ENCODE measurements around the gene NPAS2. TPM values are rescaled to one million over a fixed set of nuclear protein-coding genes. Genes with fewer than 3 reads are reported as not detected.

Gene NPAS2
- total RNA-seq, 8 experiments from 2014 or later: 1.6 to 35.0 (median 6.4) TPM

DNA sequence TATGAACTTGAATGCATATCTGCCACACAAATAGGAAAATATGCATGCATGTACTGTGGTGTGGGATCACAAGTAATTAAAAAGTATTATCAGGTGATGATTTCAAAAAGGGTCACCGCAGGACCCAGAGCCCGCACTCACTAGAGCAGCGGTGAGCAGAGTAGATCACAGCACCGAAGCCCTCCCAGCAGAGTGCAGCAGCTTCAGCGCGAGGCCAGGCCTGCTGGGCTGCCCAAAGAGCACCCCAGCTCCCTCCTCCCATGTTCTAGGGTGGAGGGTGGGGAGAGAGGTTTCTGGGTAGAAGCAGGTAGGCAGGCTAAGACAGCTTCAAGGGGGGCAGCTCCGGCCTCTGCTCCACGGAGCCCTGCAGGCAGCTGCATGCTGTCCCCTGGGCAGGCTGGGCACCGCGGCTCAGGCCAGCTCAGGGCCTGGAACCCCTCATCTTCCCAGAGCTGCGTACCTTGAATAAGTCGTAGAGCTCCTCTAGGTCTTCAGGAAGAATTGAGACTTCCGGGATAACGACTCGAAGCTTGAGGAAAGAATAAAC, 207.1 kb downstream of the NPAS2 start:
- Histone ChIP-seq H3K4me1 (replicated peaks in 1 of 2) (peaks cover 6 to 7% of the 10 kb centered on the region in 2 donors), H3K4me3 (no peak overlapping the region), H3K27ac (no peak overlapping the region)
- ATAC-seq (replicated peaks in 6 of 8): peak in 2 of 8 experiments; percentile 12 to 36
- in situ Hi-C loops (cut with MboI; ENCODE audit: low pct_unique_long_range_greater_than_20kb in 2 of 9, low sequenced_read_pairs in 9 of 9, unreplicated experiment in 9 of 9): loop anchor here in 1 of 9 experiments (25.0 kb wide), 1 partner anchor 160 kb away; no protein-coding TSS in a partner anchor
- WGBS, 10 experiments: 70 to 100% (median 100%) methylated on average over 1 to 5 of the region's 15 CpGs; no CpG with 5 or more reads in 2 of the 10 experiments

DNA sequence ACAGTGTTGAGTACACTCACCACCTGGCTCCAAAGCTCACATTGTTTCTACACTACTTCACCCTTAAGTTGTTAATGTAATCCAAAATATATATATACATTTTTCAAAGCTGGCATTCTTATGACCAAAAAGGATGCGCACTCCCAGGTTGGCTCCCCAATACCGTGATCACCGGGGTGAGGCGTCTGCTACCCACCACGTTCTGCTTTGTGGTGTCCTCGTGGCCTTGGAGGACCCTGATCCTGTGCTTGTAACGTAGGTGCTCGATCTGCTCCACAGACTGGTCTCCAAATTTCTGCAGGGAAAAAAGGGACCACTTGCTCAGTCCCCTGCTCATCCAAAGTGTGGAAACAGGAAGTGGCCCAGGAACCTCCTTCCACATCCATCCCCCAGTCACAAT, 207.9 kb downstream of the NPAS2 start:
- no peak overlapping the region for H3K27ac ChIP-seq
- H3K4me3 ChIP-seq: no peak overlapping the region
- in situ Hi-C loops (cut with MboI; ENCODE audit: low pct_unique_long_range_greater_than_20kb in 2 of 9, low sequenced_read_pairs in 9 of 9, unreplicated experiment in 9 of 9): loop anchor here in 1 of 9 experiments (25.0 kb wide), 1 partner anchor 159 kb away; no protein-coding TSS in a partner anchor
- peaks cover 6 to 7% of the 10 kb centered on the region in 2 donors for H3K4me1 ChIP-seq (replicated peaks in 1 of 2)
- 60 to 100% (median 99%) methylated on average over 1 to 6 of the region's 8 CpGs; no CpG with 5 or more reads in 4 of the 10 experiments for WGBS, 10 experiments
- no peak for ATAC-seq (replicated peaks in 6 of 8)

DNA sequence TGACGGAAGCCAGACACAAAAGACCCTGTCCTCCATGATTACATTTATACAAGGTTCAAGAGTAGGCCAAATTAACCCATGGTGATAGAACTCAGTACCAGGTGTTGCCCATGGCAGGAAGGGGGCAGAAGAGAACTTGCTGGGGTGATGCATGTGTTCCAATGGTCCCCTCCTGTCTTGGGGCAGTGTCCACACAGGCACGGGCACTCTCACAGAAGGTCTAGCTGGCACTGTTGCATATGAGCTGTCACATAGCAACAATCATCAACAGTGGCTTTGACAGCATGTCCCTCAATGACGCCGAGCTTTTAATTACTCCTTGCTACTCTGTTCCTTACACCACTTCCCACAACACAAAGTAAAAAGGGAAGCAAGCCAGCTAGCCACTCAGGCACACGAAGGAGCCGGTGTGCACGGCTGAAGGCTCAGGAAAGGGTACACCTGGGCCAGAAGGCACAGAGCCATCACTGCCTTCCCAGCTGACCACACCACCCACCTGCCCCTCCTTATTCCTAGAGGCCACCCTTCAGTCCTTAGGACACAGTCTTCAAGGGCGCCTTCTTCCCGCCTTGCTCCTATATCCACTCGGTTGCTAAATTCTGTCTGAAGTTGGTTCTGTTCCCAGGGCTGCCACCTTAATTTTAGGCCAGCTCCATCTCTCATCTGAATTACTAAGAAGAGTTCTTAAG, 211.1 kb downstream of the NPAS2 start:
- in situ Hi-C loops (cut with MboI; ENCODE audit: low pct_unique_long_range_greater_than_20kb in 2 of 9, low sequenced_read_pairs in 9 of 9, unreplicated experiment in 9 of 9): loop anchor here in 1 of 9 experiments (25.0 kb wide), 1 partner anchor 156 kb away; no protein-coding TSS in a partner anchor

DNA sequence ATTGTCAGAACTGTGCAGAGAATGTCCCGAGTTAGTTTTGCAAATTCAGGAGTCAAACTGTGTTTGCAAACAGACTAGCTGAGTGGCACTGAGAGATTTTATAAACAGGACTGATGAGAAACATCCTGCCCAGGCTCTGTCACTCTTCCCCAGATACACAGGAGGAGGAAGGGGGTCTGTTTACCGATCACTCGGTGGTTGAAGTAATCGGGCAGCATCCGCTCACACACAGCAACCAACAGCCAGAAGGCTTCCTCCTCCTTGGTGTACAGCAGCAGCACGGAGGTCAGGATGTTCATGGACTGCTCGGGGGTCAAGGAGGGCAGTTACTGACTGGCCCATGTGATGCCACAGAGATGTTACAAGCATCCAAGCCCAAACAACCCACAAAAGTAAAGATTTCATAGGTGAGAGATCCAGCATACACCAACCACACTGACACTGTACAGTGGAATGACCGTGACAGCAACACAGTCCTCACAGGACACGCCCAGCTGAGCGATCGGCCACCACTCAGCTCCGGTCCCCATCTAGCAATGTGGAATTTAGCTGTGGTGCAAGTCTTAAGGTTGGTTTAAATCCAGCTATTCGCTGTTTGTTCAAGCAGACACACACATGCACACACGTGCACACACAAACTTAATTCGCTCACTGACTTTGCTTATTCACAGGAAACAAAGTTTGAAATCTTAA, 212.3 kb downstream of the NPAS2 start:
- Histone ChIP-seq H3K4me1 (replicated peaks in 1 of 2) (no peaks in the 10 kb centered on the region), H3K27ac (no peak overlapping the region), H3K4me3 (no peak overlapping the region)
- in situ Hi-C loops (cut with MboI; ENCODE audit: low pct_unique_long_range_greater_than_20kb in 2 of 9, low sequenced_read_pairs in 9 of 9, unreplicated experiment in 9 of 9): loop anchor here in 1 of 9 experiments (25.0 kb wide), 1 partner anchor 155 kb away; no protein-coding TSS in a partner anchor
- peak in 2 of 8 experiments; percentile 15 to 68 for ATAC-seq (replicated peaks in 6 of 8)
- WGBS, 10 experiments: 68 to 97% (median 91%) methylated on average over 1 to 15 of the region's 15 CpGs; no CpG with 5 or more reads in 2 of the 10 experiments

More for the DNA sequence above, 211.1 kb downstream of the NPAS2 start:
- WGBS, 10 experiments: 20 to 100% (median 82%) methylated on average over 1 to 9 of the region's 10 CpGs; no CpG with 5 or more reads in 3 of the 10 experiments
- Histone ChIP-seq H3K27ac (no peak overlapping the region), H3K4me1 (replicated peaks in 1 of 2) (peaks cover 4 to 5% of the 10 kb centered on the region in 2 donors), H3K4me3 (no peak overlapping the region)
- ATAC-seq (replicated peaks in 6 of 8): no peak

DNA sequence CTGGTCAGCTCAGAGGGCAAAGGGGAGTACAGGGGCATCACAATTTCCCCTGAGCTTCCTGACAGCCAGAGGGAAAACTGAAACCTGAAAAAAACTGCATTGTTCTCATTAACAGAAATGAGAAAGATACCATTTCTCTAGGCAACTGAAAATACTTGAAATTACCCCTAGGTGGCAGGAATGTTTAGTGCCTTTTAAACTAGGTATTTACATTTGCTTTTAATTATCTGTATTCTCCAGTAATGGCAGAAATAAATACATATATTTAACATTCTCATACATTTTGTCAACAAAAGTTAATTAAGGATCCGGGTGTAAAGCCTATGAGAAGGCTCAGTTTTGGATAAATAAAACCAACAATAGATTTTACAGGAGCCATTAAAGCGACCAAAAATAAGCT, 216.6 kb downstream of the NPAS2 start:
- Histone ChIP-seq H3K4me1 (replicated peaks in 1 of 2) (no peaks in the 10 kb centered on the region), H3K27ac (no peak overlapping the region), H3K4me3 (no peak overlapping the region)
- in situ Hi-C loops (cut with MboI; ENCODE audit: low pct_unique_long_range_greater_than_20kb in 2 of 9, low sequenced_read_pairs in 9 of 9, unreplicated experiment in 9 of 9): loop anchor here in 1 of 9 experiments (25.0 kb wide), 1 partner anchor 151 kb away; no protein-coding TSS in a partner anchor
- WGBS, 10 experiments: 0 to 100% (median 71%) methylated on average over 1 to 2 of the region's 2 CpGs; no CpG with 5 or more reads in 1 of the 10 experiments
- ATAC-seq (replicated peaks in 6 of 8): peak in 3 of 8 experiments; percentile 37 to 53 (median 47)

DNA sequence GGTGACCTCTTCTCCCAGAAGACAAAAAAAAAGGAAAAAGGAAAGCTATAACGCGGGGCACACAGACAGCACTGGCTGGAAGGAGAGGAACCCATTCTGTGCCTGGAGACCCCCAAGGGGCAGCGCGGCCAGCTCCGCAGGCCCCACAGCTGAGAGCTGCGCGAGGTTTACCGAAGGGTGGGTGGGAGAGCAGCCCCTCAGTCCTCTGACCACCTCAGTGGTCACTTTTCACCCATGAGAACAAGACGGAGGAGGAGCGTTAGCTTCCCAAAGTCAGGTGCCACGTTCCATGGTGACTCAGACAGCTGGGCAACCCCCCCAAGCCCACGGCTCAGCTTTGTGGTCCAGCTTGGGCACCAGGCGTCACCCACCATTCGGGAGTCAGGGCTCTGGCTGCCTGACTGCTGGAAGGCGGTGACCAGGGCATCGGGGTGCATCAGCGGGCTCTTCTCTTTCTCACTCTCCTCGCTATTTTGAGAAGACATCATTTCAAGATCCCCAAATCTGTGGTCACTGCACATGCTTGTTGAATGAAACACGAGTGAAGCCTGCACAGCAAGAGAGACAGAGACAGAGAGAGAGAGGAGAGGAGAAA, 217.3 kb downstream of the NPAS2 start:
- Histone ChIP-seq H3K4me1 (replicated peaks in 1 of 2) (no peaks in the 10 kb centered on the region), H3K4me3 (no peak overlapping the region), H3K27ac (no peak overlapping the region)
- in situ Hi-C loops (cut with MboI; ENCODE audit: low pct_unique_long_range_greater_than_20kb in 2 of 9, low sequenced_read_pairs in 9 of 9, unreplicated experiment in 9 of 9): loop anchor here in 1 of 9 experiments (25.0 kb wide), 1 partner anchor 150 kb away; no protein-coding TSS in a partner anchor
- 69 to 100% (median 98%) methylated on average over 1 to 19 of the region's 19 CpGs; no CpG with 5 or more reads in 1 of the 10 experiments for WGBS, 10 experiments
- no peak for ATAC-seq (replicated peaks in 6 of 8)

DNA sequence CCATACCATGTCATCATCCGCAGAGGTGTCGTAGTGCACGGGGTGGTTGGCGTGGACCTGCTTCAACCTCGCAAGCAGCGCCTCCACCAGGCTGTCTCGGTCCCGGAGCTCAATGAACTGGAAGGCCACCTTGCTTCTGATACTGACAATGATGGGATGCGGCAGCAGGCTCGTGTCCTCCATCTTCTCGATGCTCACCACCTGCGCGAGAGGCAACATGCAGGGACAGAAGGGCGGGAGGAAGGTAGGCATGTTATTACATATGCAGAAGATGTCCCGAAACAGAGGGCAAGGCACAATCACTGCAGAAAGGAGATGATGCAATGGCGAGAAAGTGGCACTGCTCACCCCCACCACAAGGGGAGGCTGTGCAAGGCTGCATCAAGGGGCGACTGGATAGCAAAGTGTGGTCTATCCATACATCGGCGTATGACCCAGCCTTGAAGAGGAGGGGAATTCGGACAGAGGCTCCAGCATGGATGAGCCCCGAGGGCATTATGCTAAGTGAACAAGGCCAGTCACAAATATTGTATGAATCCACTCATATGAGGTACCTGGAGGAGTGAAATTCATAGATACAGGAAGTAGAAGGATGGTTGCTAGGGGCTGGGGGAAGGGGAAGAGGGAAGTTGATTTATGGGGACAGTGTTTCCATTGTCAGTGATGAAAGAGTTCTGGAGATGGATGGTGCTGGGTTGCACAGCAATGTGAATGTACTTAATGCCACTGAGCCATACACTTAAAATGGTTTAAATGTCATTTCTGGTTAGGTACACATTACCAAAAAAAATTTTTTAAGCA, 218.7 kb downstream of the NPAS2 start:
- Histone ChIP-seq H3K4me1 (replicated peaks in 1 of 2) (no peaks in the 10 kb centered on the region), H3K4me3 (no peak overlapping the region), H3K27ac (no peak overlapping the region)
- WGBS, 10 experiments: 60 to 100% (median 92%) methylated on average over 1 to 5 of the region's 21 CpGs; no CpG with 5 or more reads in 3 of the 10 experiments
- ATAC-seq (replicated peaks in 6 of 8): peak in 2 of 8 experiments; percentile 23 to 50
- in situ Hi-C loops (cut with MboI; ENCODE audit: low pct_unique_long_range_greater_than_20kb in 2 of 9, low sequenced_read_pairs in 9 of 9, unreplicated experiment in 9 of 9): loop anchor here in 1 of 9 experiments (25.0 kb wide), 1 partner anchor 149 kb away; no protein-coding TSS in a partner anchor

DNA sequence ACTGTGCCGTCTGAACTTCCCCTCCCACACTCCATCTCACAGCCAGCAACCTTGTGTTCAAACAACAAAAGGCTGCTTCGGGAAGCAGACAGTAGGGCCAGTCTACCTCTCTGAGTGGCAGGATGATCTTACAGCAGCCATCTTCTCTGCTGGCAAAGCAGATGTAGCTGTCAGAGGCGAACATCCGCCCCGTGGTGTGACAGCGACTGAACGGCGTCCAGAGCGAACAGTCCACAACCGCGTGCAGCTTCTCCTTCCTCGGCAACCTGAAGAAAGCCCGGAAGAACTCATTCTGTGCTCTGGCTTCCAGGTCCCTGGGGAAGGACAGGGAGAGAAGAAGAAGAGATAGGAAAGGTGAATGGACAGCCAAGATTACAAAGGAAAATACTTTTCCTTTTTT, 220.1 kb downstream of the NPAS2 start:
- Histone ChIP-seq H3K27ac (no peak overlapping the region), H3K4me3 (no peak overlapping the region), H3K4me1 (replicated peaks in 1 of 2) (no peaks in the 10 kb centered on the region)
- in situ Hi-C loops (cut with MboI; ENCODE audit: low pct_unique_long_range_greater_than_20kb in 2 of 9, low sequenced_read_pairs in 9 of 9, unreplicated experiment in 9 of 9): loop anchor here in 1 of 9 experiments (25.0 kb wide), 1 partner anchor 147 kb away; no protein-coding TSS in a partner anchor
- ATAC-seq (replicated peaks in 6 of 8): no peak
- 10 to 80% (median 59%) methylated on average over 1 to 10 of the region's 13 CpGs; no CpG with 5 or more reads in 4 of the 10 experiments for WGBS, 10 experiments

DNA sequence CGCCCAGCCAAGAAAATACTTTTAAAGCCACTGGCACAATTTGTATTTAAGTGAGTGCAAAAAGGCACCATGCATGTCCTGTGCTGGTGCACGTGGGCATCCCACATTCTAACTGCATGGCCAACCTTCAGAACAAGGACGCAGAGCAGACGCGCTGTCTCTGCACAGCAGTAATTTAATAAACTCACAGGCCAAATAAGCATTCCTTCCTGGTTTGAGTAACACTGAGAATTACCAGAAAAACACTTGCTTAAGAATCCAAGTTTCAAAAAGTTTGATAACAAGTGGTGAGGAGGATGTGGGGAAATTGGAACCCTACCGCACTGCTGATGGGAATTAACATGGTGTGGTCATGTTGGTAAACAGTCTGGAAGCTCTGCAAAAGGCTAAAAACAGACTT, 220.8 kb downstream of the NPAS2 start:
- WGBS, 10 experiments: 77 to 100% (median 99%) methylated on average over 1 to 6 of the region's 6 CpGs; no CpG with 5 or more reads in 2 of the 10 experiments
- in situ Hi-C loops (cut with MboI; ENCODE audit: low pct_unique_long_range_greater_than_20kb in 2 of 9, low sequenced_read_pairs in 9 of 9, unreplicated experiment in 9 of 9): loop anchor here in 1 of 9 experiments (25.0 kb wide), 1 partner anchor 147 kb away; no protein-coding TSS in a partner anchor
- H3K27ac ChIP-seq: no peak overlapping the region
- H3K4me1 ChIP-seq (replicated peaks in 1 of 2): no peaks in the 10 kb centered on the region
- ATAC-seq (replicated peaks in 6 of 8): no peak
- H3K4me3 ChIP-seq: no peak overlapping the region

DNA sequence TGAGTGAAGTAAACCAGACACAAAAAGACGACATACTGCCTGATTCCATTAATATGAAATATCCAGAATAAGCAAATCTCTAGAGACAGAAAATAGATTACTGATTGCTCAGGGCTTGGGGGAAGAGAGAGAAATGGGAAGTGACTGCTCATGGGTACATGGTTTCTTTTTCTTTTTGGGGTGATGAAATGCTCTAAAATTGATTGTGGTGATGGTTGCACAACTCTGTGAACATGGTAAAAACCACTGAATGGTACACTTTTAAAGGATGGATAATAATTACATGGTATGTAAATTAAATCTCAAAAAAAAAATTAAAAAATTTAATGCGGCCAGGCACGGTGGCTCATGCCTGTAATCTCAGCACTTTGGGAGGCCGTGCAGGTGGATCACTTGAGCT, 221.5 kb downstream of the NPAS2 start:
- no peak for ATAC-seq (replicated peaks in 6 of 8)
- no peak overlapping the region for H3K27ac ChIP-seq
- no peak overlapping the region for H3K4me3 ChIP-seq
- in situ Hi-C loops (cut with MboI; ENCODE audit: low pct_unique_long_range_greater_than_20kb in 2 of 9, low sequenced_read_pairs in 9 of 9, unreplicated experiment in 9 of 9): loop anchor here in 1 of 9 experiments (25.0 kb wide), 1 partner anchor 146 kb away; no protein-coding TSS in a partner anchor
- no peaks in the 10 kb centered on the region for H3K4me1 ChIP-seq (replicated peaks in 1 of 2)
- WGBS, 10 experiments: 66 to 100% (median 82%) methylated on average over 2 to 4 of the region's 4 CpGs; no CpG with 5 or more reads in 2 of the 10 experiments

DNA sequence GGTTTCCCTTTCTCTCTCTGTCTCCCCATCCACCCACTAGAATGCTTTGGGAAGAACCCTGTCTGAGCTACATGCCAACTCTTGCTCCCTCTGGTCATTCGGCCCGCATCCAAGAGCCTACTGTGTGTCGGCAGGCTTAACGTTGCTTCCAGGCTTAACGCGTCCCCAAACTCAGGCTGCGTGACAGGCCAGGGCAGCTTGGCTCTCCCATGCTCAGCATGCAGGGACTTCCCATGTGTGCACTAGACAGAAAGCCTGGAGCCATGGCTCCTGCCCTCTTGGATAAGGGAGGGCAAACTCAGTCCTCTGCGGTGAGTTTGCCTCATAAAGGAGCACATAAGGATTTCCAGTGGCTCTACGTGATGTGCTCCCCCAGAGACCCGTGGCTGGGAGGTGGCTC, 225.4 kb downstream of the NPAS2 start:
- 66 to 100% (median 96%) methylated on average over 1 to 7 of the region's 10 CpGs; no CpG with 5 or more reads in 3 of the 10 experiments for WGBS, 10 experiments
- Histone ChIP-seq H3K4me3 (no peak overlapping the region), H3K4me1 (replicated peaks in 1 of 2) (peaks cover 0 to 5% of the 10 kb centered on the region in 2 donors), H3K27ac (no peak overlapping the region)
- no peak for ATAC-seq (replicated peaks in 6 of 8)
- in situ Hi-C loops (cut with MboI; ENCODE audit: low pct_unique_long_range_greater_than_20kb in 2 of 9, low sequenced_read_pairs in 9 of 9, unreplicated experiment in 9 of 9): loop anchor here in 1 of 9 experiments (25.0 kb wide), 1 partner anchor 142 kb away; no protein-coding TSS in a partner anchor
